ENCODE results near the gene SETD3.

DNA sequence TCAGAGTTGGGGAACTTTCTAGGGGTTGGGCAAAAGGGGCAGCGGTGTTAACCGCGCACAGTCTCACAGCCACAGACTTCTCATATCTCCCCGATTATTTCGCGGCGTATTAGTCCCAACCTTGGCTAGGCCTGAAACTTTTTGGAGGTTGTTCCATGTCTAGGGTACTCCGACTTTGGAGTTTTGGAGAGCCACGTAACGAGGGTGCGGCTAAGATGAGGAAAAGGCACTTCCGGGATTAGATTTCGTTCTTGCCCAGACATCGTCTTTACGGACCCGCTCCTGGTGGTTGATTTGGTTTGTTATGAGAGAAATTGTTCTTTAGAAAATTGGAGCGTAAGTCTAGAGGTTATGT lies 1.1 kb upstream of the SETD3 start:
- TF ChIP-seq, protein P1, sequence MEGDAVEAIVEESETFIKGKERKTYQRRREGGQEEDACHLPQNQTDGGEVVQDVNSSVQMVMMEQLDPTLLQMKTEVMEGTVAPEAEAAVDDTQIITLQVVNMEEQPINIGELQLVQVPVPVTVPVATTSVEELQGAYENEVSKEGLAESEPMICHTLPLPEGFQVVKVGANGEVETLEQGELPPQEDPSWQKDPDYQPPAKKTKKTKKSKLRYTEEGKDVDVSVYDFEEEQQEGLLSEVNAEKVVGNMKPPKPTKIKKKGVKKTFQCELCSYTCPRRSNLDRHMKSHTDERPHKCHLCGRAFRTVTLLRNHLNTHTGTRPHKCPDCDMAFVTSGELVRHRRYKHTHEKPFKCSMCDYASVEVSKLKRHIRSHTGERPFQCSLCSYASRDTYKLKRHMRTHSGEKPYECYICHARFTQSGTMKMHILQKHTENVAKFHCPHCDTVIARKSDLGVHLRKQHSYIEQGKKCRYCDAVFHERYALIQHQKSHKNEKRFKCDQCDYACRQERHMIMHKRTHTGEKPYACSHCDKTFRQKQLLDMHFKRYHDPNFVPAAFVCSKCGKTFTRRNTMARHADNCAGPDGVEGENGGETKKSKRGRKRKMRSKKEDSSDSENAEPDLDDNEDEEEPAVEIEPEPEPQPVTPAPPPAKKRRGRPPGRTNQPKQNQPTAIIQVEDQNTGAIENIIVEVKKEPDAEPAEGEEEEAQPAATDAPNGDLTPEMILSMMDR (IDR thresholded peaks at IDR 0.05; ENCODE audit: poor library complexity, severe bottlenecking), result no peak
- TF ChIP-seq EP300 (conservative IDR thresholded peaks at IDR 0.05; ENCODE audit: poor library complexity, severe bottlenecking) (no peak), SMC3 (conservative IDR thresholded peaks at IDR 0.05; ENCODE audit: poor library complexity) (no peak)
